CD1c-positive myeloid dendritic cell (primary cell): Measurements from ENCODE around the gene NDUFS4.
"Not testable (repeated sequence)": the region's sequence is repeated elsewhere in the genome, so short reads cannot be mapped to it uniquely, and the experiment has no call there.

Experiments used
- DNase-seq: peaks from one replicate; pipeline ENCODE4 v3.0.0-alpha.2; 2016; ENCODE audit errors: extremely low spot score

The NDUFS4 gene

GRCh38 chr5:53560506-53561191 is at the start of gene NDUFS4:
Gene NDUFS4 (plus strand): TSS chr5:53560639. CDS start chr5:53560663, 24 bp downstream.
- peak; percentile 84 for DNase-seq

- DNase-seq: no peak
Measured at GRCh38 chr5:53512539-53512938, 47.9 kb upstream of the NDUFS4 start.

GRCh38 chr5:53515988-53516387 is 44.5 kb upstream of the NDUFS4 start:
- DNase-seq: no peak

- DNase-seq: no peak
Measured at GRCh38 chr5:53520813-53521212, 39.6 kb upstream of the NDUFS4 start.

- no peak for DNase-seq
Measured at GRCh38 chr5:53537711-53538110, 22.7 kb upstream of the NDUFS4 start.

GRCh38 chr5:53540739-53541138 is 19.7 kb upstream of the NDUFS4 start:
- DNase-seq: not testable (repeated sequence)

GRCh38 chr5:53541859-53542258 is 18.6 kb upstream of the NDUFS4 start:
- DNase-seq: no peak

GRCh38 chr5:53542926-53543325 is 17.5 kb upstream of the NDUFS4 start:
- no peak for DNase-seq

- DNase-seq: no peak
Measured at GRCh38 chr5:53543401-53543800, 17.0 kb upstream of the NDUFS4 start.

- no peak for DNase-seq
Measured at GRCh38 chr5:53545744-53546143, 14.7 kb upstream of the NDUFS4 start.

- DNase-seq: no peak
Measured at GRCh38 chr5:53547226-53547625, 13.2 kb upstream of the NDUFS4 start.

GRCh38 chr5:53548501-53548900 is 11.9 kb upstream of the NDUFS4 start:
- not testable (repeated sequence) for DNase-seq

GRCh38 chr5:53549792-53550191 is 10.6 kb upstream of the NDUFS4 start:
- no peak for DNase-seq

- DNase-seq: no peak
Measured at GRCh38 chr5:53552561-53552960, 7.9 kb upstream of the NDUFS4 start.

- DNase-seq: no peak
Measured at GRCh38 chr5:53554444-53554843, 6.0 kb upstream of the NDUFS4 start.

- DNase-seq: no peak
Measured at GRCh38 chr5:53555160-53555559, 5.3 kb upstream of the NDUFS4 start.

- no peak for DNase-seq
Measured at GRCh38 chr5:53556001-53556400, 4.4 kb upstream of the NDUFS4 start.

- DNase-seq: no peak
Measured at GRCh38 chr5:53557386-53557785, 3.1 kb upstream of the NDUFS4 start.

GRCh38 chr5:53558966-53559365 is 1.5 kb upstream of the NDUFS4 start:
- DNase-seq: no peak

GRCh38 chr5:53560028-53560427 is 411 bp upstream of the NDUFS4 start:
- no peak for DNase-seq

GRCh38 chr5:53568401-53568800 is 8.0 kb downstream of the NDUFS4 start:
- no peak for DNase-seq

- no peak for DNase-seq
Measured at GRCh38 chr5:53568871-53569270, 8.4 kb downstream of the NDUFS4 start.

GRCh38 chr5:53569453-53569852 is 9.0 kb downstream of the NDUFS4 start:
- no peak for DNase-seq

GRCh38 chr5:53571403-53571802 is 11.0 kb downstream of the NDUFS4 start:
- DNase-seq: no peak
